GM13976 (cell line): ENCODE results near the gene EFNA4.

Experiments used
- DNase-seq: peaks from one replicate; pipeline ENCODE4 v3.0.0; 2012; ENCODE audit warnings: low spot score
- in situ Hi-C: fragments of 300-500 bp; cut with MboI; formaldehyde crosslinking; loops from one replicate; pipeline ENCODE4 v1.12.0; 2022; ENCODE audit warnings: low sequenced_read_pairs, mixed read lengths, inconsistent platforms; ENCODE audit not compliant: unreplicated experiment
- TF ChIP-seq, protein P1 (sequence below): IDR thresholded peaks from 2 replicates; pipeline ENCODE4 v1.5.1; 2012; ENCODE audit warnings: borderline replicate concordance, mild to moderate bottlenecking; ENCODE audit not compliant: insufficient read depth; ENCODE audit errors: extremely low read depth, missing control alignments, control extremely low read depth

The EFNA4 gene

DNA sequence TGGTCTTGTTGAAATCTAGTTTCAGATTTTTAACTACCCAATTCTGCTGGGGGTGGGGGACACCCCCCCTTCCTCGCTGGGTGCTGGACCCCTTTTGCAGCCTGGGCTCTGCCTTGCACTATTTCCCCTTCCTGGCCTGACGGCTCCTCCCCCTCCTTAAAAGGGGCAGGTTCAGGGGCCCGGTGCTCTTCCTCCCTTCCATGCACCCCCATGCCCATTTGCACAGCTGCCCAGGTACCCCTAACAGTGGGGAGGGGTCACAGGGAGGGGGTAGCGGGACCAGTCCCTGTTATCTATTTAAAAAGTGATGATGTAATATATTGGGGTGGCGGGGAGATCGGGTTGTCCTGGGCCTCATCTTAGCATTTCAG, 45.6 kb upstream of the EFNA4 start:
- peak; percentile 66 for DNase-seq
- in situ Hi-C loops = no loop called here
- TF ChIP-seq, protein P1, sequence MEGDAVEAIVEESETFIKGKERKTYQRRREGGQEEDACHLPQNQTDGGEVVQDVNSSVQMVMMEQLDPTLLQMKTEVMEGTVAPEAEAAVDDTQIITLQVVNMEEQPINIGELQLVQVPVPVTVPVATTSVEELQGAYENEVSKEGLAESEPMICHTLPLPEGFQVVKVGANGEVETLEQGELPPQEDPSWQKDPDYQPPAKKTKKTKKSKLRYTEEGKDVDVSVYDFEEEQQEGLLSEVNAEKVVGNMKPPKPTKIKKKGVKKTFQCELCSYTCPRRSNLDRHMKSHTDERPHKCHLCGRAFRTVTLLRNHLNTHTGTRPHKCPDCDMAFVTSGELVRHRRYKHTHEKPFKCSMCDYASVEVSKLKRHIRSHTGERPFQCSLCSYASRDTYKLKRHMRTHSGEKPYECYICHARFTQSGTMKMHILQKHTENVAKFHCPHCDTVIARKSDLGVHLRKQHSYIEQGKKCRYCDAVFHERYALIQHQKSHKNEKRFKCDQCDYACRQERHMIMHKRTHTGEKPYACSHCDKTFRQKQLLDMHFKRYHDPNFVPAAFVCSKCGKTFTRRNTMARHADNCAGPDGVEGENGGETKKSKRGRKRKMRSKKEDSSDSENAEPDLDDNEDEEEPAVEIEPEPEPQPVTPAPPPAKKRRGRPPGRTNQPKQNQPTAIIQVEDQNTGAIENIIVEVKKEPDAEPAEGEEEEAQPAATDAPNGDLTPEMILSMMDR = no peak

DNA sequence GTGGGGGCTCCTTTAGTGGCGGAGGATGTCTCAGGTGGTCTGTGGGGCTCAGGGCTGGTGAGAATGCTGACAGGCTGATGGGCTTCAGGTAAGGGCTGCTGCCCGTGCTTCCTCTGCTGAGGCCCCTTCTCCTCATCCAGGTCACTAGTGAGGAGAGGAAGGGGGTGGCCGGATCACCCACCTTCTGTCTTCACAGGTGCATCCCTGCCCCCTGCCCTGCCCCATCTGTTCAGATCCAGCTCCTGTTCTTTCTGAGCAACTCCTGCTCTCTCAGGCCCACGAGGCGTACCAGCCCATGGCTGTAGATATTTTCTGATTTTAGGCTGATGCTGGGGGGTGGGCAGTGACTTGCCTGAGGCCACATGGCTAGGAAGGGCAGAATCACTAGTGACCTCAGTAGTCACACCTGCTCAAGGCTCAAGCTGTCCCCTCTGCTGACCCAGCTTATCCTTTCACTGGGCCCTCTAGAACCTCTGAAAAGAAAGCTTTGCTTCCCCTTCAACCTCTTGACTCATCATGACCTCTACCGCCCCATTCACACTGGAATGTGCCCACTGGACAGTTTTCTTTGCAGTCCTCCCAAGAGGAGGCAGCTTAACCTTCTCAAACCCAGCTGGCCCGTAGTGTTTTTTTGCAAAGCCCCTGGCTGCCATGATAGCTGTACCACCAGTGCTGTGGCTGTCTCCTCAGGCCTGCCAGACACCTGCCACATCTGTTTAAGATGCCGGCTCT, 44.8 kb upstream of the EFNA4 start:
- in situ Hi-C loops = no loop called here
- DNase-seq = no peak
- TF ChIP-seq, protein P1 = no peak

DNA sequence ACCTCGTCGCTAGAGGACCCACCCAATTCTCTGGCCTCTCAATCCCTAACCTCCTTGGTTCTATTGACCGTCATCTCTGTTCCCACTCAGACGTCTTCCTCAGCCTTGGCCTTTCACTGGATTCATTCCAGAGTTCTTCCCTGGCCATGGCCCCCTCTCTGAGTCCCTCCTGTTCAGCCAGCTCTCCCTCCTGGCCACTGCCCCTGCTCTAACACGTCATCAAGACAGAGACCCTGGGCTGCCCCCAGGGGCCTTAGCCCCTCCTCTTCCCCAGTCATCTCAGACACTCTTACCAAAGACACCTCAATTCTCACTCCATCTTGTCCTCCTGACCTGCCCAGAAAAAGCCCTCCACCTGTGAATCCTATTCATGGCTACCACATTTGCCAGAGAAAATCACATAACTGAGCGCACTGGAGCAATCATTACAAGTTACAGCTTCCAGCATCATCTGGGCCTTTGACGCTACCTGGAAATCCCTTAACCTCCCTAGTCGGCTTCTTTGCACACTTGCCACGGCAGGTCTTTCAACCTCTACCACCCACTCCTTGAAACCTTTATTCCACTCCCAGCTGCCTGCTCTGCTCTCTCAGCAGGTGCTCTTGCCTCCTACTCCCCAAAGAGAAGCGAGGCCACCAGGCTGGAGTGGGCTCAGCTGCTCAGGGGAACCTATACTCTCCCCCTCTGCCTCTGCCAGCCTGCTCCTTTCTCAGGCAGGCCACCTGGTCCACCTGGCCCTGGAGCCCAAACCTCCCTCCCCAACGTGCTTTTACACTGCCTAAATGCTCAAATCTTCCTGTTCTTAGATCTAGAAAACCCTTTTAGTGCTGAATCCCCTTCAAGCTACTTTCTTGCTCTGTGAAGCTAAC, 43.9 kb upstream of the EFNA4 start:
- in situ Hi-C loops = no loop called here
- TF ChIP-seq, protein P1 = no peak
- no peak for DNase-seq

DNA sequence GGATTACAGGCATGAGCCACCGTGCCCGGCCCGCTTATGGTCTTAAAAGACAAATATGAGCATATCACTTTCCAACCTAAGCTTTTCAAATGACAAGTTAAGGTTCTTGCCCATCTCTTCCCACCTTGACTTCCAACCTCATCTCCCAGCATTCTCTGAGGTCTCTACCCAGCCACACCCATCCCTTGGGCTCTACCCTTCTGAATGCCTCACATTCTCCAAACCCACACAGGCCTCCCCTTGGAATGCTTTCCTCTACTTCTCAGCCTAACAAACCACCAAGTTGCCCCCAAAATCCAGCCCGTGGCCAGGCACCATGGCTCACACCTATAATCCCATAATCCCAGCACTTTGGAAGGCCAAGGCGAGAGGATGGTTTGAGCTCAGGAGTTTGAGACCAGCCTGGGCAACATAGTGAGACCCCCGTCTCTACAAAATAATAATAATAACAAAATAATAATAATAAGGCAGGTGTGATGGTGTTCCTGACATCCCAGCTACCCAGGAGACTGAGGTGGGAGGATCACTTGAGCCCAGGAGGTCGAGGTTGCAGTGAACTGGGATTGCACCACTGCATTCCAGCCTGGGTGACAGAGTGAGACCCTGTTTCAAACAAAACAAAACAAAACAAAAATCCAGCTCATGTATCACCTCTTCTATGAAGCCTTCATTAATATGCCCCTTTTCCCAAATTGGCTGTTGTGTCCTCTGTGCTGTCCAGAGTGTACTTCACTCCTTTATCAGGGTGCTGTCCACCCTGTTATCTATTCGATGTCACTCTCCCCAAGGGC, 41.2 kb upstream of the EFNA4 start:
- no peak for DNase-seq
- TF ChIP-seq, protein P1 = no peak
- in situ Hi-C loops = no loop called here

DNA sequence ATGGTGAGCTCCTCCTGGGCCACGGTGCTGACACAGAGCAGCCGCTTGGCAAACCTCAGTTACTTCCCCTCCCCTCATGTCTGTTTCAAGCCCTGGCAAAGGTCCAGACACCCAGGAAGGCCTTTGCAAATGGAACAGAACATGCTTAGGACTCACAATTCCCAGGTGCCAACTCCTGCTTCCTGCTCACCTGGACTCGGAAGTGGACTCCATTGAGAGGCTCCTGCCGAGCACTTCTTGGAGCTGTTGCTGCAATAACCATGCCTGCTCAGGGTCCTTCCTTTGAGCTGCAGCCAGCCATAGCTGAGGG, 40.7 kb upstream of the EFNA4 start:
- DNase-seq = no peak
- in situ Hi-C loops = no loop called here
- TF ChIP-seq, protein P1 = no peak

DNA sequence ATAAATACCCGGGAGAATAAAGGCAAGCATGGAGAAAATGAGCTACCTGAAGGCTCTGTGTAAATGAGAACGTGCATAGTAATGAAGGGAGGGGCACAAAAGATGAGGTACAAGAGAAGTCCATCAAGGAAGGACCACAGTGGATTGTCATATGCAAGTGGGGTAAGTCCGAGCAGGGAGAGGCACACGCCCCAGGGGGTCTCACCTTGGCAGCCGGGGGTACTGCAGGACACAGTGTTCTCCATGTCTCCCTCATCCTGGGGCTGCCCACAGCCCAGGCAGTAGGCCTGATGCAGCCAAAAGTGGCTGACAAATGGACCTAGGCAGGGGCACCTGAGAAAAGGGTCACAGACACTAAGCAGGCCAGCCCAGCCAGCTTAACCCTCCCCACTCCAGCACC, 39.9 kb upstream of the EFNA4 start:
- in situ Hi-C loops = no loop called here
- no peak for DNase-seq
- TF ChIP-seq, protein P1 = no peak
